GM19351 (cell line): ENCODE data around the gene SMC5.
"Not testable (repeated sequence)": the region's sequence is repeated elsewhere in the genome, so short reads cannot be mapped to it uniquely, and the experiment has no call there.

ENCODE experiments used
- ATAC-seq: cut with Tn5 transposase; IDR thresholded peaks from one replicate; pipeline ENCODE4 v1.9.1; 2021; ENCODE audit warnings: mild to moderate bottlenecking, moderate library complexity; ENCODE audit not compliant: unreplicated experiment

Gene SMC5

GRCh38 chr9:70262948-70263347 lies 4.2 kb downstream of the SMC5 start:
- ATAC-seq, result no peak

- no peak for ATAC-seq
These were observed 4.6 kb downstream of the SMC5 start for GRCh38 chr9:70263421-70263820.

- ATAC-seq, result no peak
These were observed 19.5 kb downstream of the SMC5 start for GRCh38 chr9:70278305-70278704.

DNA sequence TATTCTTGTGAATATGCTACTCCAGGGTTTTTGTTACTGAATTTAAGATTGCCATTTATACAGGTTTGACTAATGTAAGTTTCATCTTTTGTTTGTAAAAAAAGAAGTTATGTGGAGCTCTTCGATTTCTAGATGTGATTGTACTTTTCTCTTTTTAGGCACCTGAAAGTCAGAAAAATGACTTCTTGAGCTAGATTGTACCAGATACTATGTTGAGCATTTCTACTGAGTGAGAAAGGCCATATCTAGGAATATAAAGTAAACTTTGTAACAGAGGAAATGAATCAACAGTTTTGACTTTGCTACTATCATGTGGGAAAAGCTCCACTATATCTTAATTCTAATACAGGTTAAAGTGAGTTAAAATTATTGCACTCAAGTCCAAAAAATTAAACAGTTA lies 25.1 kb downstream of the SMC5 start:
- ATAC-seq, result no peak

GRCh38 chr9:70285246-70285645 lies 26.5 kb downstream of the SMC5 start:
- no peak for ATAC-seq

DNA sequence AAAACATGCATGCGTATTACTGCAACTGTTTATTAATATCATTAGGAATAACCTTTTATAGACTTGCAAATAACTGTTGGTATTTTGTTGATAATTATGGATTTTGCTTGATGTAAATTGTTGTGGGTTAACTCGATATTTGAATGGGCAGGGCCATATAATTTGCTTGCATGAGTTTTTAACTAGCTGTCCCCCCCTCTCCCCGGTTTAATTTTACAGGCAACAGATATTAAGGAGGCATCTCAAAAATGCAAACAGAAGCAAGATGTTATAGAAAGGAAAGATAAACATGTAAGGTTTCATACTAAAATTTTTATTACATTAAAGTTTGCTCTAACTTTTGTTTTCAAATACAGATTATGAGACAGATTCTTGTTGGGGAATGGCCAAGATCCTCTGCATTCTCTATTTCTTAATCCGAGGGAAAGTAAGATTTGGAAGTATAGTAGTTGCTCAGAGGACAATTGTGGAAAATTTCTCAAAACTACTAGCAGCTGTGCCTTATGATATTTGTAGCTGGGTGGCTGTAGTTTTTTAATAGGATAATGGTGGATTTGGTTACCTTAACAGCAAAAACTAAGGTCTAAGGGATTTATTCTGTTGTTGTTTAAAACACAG lies 27.3 kb downstream of the SMC5 start:
- ATAC-seq, result no peak

- no peak for ATAC-seq
These were observed 31.8 kb downstream of the SMC5 start for GRCh38 chr9:70290626-70291025.

- no peak for ATAC-seq
These were observed 32.7 kb downstream of the SMC5 start for GRCh38 chr9:70291446-70291845.

DNA sequence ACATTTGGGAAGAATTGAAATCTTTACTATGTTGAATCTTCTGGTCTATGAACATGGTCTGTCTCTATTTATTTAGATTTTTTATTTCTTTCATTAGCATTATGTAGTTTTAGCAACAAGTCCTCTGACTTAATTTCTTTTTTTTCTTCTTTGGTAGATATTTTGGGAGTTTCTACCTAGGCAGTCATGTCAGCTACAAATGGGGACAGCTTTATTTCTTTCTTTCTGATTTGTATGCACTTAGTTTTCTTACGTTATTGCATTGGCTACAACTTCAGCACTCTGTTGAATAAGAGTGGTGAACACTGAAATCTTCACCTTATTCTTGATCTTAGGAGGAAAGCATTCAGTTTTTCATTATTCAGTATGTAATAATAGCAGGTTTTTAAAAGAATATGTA lies 33.5 kb downstream of the SMC5 start:
- no peak for ATAC-seq

GRCh38 chr9:70293214-70293613 lies 34.4 kb downstream of the SMC5 start:
- ATAC-seq, result no peak

DNA sequence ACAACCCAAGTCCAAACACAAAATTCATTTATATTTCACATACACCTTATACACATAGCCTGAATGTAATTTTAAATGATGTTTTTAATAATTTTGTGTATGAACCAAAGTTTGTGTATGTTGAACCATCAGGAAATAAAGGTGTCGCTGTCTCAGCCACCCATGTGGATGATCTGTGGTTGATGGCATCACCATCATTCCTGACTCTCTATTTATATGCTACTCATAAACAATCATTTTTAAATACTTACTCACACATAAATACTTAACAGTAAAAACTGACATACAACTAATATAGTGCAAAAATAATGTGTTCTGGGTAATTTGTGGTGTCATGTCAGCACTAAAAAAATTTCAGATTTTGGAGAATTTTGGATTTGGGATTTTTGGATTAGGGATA lies 38.4 kb downstream of the SMC5 start:
- ATAC-seq, result no peak

DNA sequence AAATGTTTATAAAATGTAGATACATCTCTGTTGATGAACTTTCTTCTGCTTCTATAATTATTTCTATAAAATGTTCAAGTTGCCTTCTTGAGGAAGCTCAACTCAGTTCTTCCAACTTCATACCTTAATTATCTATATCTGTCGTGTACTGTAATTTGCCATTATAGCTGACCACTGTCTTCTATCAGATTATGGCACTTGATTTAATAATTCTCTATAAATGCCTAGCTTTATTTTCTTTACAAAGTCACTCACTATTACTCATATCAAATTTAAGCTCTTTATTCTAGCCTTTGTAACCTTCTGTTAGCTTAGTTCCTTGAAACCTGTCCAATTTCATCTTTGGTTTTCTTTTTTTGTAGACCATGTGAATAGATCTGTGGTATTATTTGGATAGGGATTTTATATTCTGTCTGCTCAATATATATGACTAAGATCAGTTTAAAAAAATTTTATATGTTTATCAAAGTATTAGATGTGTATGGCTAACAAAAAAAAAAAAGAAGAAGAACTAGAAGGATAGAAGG lies 39.5 kb downstream of the SMC5 start:
- no peak for ATAC-seq

DNA sequence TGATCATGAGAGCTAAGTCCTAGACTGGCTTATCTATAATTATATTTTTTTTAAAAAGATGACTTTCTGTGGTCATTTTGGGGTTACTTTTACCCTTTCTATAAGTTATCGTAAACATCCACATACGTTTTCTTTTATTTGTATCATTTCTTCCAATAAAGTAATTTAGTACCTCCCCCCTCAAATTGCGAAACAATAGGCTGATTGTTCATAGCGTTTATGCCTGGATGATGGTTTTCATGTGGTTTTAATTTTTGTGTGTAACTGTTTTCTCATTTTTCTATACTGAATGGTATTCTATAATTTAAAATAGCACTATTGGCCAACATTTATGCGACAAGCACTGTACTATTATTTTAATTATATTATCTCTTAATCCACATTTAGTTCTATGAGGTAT lies 44.5 kb downstream of the SMC5 start:
- no peak for ATAC-seq

GRCh38 chr9:70304810-70305209 lies 46.0 kb downstream of the SMC5 start:
- no peak for ATAC-seq

DNA sequence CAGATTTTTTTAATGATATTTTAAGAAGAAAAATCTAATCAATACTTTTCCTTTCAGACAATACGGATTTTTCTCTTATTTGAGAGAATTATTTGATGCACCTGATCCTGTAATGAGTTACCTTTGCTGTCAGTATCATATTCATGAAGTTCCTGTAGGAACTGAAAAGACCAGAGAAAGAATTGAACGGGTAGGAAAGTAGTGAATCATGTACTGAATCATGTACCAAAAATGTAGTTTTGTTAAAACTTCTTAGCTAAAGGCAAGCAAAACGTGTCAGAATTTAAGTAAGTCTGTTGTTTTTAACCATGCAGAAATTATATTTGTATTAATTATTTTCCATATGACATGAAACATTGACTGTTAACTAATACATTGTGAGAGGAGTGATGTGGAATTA lies 56.6 kb downstream of the SMC5 start:
- ATAC-seq, result no peak

GRCh38 chr9:70318002-70318401 lies 59.2 kb downstream of the SMC5 start:
- ATAC-seq, result no peak

- ATAC-seq, result no peak
These were observed 63.3 kb downstream of the SMC5 start for GRCh38 chr9:70322096-70322495.

DNA sequence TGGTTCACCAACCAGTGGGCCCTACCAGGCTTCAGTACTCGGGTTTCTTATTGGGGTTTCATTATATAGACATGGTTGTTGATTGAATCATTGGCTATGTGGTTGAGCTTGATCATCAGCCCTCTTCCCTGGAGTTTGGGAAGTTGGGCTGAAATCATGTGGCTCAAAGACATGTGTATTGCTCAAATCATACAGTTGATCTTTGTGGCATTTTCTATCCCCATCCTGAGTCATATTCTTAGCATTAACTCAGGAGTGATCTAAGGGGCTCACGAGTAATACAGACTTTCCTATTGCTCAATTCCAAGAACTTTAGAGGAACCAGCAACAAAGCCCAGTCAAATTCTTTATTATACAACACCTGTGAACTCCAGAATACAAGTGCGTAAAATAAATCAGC lies 66.2 kb downstream of the SMC5 start:
- no peak for ATAC-seq

DNA sequence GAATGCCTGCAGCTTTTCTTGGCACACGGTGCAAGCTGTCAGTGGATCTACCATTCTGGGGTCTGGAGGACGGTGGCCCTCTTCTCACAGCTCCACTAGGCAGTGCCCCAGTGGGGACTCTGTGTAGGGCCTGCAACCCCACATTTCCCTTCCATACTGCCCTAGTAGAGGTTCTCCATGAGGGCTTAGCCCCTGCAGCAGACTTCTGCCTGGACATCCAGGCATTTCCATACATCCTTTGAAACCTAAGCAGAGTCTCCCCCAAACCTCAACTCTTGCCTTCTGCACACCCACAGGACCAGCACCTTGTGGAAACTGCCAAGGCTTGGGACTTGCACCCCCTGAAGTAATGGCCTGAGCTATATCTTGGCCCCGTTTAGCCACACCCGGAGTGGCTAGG lies 69.8 kb downstream of the SMC5 start:
- ATAC-seq, result not testable (repeated sequence)

DNA sequence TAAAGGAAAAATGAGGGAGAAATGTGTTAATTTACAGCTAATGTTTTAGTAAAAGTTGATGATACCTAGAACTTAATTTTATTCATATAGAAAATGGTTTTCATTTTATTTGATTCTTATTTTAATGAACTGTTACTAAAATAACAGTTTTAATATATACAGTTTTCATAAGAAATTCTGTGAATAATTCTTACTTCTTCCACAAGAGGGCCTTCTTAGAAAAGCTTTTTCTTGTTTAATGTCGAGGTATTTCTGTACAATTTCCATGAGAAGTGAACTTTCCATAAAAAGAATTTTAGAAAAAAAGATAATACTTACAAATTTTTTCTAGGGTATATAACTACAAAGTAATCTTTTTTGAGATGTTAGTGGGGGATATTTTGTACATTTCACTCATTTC lies 81.8 kb downstream of the SMC5 start:
- no peak for ATAC-seq

DNA sequence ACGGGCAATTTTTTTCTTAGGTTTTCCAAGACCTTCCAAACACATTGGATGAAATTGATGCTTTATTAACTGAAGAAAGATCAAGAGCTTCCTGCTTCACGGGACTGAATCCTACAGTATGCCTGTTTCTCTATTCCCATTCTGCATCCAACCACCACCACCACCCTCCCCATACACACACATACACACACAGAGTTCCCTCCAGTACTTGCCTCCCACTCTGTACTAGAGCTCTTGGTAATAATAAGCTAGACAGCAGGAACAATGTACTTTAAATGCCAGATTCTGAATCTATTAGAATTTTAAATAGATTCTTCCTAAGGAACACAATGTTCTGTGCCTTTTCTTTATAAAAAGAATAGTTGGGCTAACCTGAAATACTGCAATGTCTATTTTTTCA lies 88.3 kb downstream of the SMC5 start:
- no peak for ATAC-seq

DNA sequence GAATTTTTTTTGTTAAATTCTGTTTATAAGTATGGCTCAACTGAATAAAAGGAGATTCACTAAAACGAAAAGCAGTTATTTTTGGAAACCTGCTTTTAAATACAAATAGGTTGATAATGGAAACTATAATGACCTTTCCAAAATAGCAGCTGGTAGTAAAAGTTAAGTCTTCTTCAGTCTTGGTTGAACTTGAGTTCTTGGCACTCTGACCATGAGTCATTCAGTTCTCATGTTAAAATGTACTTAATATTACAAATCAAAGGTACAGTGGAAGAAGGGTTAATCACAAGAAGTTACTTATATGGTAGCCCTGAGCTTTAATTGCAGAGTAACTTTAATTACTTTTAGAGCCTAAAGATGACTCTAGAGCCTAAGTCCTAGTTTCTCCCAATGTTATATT lies 93.6 kb downstream of the SMC5 start:
- ATAC-seq, result no peak

DNA sequence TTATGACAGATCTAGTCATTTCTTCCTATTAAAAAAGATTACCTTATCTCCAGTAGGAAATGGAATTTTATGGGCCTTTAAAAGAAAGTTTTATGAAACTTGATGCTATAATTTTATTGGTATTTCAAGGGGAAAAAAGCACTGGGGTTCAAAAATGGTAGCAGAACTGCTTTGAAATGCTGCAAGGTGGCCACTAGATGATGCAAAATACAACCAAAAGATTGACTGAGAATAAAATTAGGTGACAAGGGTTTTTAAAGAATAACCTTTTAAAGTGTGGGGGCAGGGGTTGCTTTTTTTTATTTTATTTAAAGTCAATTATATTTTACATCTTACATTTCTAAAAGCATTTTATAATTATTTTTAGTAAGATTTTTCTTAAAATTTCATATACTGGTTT lies 94.0 kb downstream of the SMC5 start:
- ATAC-seq, result no peak
